NCI-H1417 treated with DMSO at 0.1 percent for 48 hours (cell line): ENCODE measurements around the gene CSNK1E.

Experiments
- DNase-seq: peaks from one replicate; lab custom pipeline; 2025; lab: John Stamatoyannopoulos, UW

CSNK1E gene

DNA sequence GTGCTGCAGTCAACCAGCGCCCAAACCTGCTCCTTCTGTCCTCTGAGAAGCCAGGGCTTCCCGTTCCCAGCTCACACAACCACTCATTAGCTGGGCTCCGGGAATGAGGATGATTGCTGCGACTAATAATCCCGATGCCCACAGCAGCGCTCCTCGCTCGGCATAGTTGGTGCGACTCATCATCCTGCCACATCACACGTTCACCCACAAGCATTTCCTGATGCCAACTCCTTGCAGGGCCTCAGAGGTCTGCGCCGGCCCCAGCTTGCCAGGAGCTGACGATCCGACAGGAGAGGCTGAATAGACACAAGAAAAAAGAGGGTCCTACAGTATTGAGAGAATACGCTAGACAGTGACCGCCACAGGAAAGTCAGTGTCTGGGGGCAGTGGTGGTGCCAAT, 10.6 kb upstream of the CSNK1E start:
- no peak for DNase-seq

DNA sequence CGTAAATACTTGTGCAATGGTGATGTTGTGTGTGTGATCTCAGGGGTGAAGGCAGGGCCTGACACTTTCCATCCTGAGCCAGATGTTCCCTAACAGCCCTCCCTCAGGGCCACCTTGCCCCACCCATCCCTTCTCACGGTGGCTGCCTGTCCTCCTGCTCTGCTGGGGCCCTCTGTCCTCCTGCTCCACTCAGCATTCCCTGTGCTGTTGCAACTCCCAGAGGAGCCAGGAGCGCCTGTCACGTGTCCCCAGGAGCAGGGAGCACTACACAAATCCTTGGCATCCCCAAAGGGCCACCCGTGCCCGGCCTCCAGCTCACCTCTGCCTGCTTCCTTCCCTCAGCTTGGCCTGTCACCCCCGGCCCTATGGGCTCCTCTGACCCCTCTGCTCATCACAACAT, 10.2 kb upstream of the CSNK1E start:
- no peak for DNase-seq

DNA sequence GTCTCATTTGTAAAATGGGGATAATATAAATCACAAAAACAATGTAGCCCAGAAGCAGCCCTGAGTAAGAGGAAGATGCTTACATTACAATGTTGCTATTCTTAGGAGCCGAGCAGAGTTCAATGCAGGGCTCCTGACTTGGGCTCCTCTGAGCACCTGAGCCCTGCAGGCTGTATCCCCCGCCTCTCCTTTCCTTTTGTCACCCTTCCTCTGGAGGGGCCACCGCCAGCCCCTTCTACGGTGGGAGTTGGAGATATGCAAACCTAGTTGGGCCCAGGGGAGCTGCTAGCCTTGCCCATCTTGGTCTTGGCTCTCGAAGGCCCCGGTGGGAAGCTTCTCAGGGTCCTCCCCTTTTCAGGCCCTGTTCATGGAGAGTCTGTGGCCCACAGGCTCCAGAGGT, 8.4 kb upstream of the CSNK1E start:
- DNase-seq, result no peak

- no peak for DNase-seq
Measured at GRCh38 chr22:38320605-38321402, 3.6 kb upstream of the CSNK1E start.

DNA sequence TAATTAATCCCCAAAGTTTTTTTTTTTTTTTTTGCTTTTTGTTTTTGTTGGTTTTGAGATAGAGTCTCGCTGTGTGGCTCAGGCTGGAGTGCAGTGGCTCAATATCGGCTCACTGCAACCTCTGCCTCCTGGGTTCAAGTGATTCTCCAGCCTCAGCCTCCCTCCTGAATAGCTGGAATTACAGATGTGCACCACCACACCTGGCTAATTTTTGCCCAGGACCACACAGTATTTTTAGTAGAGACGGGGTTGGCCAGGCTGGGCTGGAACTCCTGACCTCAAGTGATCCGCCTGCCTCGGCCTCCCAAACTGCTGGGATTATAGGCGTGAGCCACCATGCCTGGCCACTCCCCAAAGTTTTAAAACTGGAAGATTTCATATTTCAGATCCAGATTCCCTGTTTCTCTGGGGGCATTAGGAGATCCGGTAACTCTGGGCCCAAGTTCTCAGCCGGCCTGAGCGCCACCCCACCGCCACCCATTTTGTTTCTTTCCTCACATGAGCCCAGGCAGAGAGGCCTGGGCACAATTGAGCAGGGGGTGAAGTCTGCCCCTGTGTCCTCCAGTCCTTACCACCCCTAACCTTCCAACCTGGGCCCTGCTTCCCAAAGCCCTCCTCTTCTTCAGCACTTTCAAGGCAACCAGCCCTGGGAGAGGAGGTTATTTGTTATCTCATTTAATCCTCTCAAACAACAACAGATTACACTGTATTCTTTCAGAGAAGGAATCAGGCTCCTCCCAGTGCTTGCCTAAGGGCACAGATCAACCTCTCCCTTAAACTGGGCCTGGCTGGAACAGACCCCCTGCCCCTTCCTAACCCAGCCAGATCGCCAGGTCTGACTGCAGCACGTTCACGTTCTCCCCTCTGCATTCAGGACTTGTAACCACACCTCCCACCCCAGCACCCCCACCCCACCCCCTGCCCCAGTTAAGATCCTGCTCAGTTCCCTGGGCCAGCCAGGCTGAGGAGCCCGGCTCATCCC, 1.9 kb upstream of the CSNK1E start:
- no peak for DNase-seq

DNA sequence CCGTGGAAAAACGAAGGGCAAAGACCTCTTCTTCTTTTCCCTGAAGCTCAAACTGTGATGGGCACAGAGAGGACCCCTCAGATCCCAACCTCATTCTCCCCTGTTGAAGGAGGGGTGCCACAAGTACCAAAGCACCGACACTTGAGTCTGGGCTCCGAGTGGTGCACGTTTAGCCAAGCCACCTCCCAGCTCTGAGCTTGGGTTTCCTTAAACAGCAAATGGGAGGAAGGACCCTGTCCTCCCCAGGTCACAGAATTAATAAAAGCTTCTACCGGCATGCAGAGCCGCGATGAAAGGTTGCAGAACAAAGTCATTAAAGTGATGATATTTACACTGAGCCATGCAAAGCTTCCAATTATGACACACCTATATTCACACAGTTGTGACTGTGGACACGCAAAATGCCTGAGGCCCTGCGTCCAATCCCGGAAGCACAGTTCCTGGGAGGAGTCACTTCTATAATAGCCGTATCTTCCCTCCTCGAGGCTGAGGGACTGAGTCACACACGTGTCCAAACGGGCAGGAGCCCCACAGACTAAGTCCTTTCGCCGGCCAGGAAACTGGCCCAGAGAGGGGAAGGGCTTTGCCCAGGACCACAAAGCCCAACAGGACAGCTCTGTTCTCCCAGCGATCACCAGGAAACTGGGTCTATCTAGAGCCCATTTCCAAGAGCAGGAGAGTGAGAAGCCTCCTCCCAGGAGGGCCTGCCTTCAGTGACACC, 922 bp upstream of the CSNK1E start:
- no peak for DNase-seq

DNA sequence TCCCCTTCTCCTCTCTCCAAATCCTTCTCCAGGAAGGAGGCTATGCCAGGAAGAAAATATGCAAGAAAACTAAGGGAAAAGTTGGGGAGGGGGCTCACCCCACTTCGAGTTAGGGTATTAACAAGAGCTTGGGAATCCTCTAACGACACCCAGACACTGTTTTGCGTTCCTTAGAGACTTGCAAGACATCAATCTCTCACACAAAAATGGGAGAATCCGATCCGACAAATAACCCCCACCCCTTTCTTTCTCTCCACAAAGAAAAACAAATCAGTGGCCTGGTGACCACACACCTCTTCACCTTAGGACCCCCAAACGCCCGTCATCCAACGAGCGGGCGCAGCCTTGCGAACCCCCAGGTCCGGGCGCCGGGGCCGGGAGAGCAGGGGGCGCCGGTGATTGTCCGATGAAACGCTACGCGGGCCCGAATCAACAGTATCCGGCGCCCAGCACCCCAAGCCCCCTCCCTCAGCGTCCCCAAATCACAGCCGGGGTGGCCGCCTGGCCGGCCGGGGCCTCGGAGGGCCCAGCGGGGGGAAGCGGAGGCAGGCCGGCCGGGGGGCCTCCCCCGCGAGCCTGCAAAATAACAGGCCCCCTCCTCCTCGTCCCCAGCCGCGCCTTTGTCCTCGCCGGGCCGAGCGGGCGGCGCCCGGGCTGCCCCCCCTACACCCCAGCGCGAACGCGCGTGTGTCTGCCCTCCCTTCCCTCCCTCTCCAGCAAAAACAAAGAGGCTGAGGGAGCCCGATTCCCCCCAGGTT, 690 bp downstream of the CSNK1E start:
- no peak for DNase-seq

DNA sequence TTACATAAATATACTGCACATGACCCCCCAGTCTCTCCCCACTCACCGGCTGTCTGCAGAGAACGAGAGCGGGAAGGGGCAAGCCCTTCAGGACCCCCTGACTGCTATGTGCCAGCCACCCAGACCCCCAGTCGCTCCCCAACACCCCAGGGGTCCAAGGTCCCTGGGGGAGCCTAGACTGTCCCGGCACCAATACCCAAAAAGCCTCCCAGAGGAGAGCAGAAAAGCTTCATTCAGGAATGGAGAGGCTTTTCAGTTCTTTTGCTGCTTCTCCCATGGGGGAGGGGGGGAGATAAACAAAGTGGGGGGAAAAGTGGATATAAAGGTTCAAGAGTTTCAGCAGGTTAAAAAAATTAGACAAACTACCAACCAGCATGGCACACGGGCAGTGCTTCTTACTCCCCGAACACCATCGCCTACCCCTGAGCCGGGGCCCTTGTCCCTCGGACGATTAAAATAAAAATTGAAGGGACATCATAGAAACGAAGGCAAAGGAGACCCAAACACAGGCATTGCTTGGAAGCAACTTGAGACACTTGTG, 1.3 kb downstream of the CSNK1E start:
- no peak for DNase-seq

GRCh38 chr22:38314933-38315822, 2.1 kb downstream of the CSNK1E start:
- no peak for DNase-seq

- DNase-seq, result no peak
Measured at GRCh38 chr22:38314051-38314932, 2.9 kb downstream of the CSNK1E start.

- no peak for DNase-seq
Measured at GRCh38 chr22:38313384-38313955, 3.8 kb downstream of the CSNK1E start.

DNA sequence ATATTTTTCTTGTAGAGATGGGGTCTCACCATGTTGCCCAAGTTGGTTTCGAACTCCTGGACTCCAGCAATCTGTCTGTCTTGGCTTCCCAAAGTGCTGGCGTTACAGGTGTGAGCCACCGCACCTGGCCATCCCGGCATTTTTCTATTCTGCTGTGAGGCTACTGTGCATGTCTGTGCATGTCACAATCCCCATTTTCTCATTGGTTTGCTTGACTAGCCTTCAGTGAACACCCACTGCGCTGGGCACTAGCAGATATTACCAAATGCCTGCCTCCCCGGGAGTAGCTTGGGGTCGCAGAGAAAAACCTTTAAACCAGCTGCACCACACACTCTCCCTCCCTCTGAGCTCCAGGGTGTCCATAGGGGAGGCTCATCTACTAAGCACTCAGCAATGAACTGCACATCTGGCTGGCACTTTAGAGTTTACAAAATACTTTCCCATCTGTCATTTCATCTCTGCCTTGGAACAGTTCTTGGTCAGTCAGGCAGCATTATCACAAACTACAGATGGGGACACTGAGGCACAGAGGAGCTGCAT, 4.9 kb downstream of the CSNK1E start:
- no peak for DNase-seq

DNA sequence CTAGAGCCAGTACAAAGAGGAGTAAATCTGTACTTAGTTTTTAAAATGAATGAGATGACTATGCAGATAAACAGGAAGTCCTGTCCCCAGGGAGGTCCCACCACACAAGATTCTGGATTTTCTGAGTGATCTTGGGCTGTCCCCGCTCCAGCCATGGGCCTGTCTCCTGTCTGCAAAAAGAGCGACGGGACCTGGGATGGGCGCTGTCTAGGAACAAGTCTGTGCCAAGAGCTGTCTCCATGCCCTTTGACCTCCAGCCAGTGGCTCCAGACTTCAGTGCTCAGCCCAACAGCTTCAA, 6.0 kb downstream of the CSNK1E start:
- DNase-seq, result no peak

DNA sequence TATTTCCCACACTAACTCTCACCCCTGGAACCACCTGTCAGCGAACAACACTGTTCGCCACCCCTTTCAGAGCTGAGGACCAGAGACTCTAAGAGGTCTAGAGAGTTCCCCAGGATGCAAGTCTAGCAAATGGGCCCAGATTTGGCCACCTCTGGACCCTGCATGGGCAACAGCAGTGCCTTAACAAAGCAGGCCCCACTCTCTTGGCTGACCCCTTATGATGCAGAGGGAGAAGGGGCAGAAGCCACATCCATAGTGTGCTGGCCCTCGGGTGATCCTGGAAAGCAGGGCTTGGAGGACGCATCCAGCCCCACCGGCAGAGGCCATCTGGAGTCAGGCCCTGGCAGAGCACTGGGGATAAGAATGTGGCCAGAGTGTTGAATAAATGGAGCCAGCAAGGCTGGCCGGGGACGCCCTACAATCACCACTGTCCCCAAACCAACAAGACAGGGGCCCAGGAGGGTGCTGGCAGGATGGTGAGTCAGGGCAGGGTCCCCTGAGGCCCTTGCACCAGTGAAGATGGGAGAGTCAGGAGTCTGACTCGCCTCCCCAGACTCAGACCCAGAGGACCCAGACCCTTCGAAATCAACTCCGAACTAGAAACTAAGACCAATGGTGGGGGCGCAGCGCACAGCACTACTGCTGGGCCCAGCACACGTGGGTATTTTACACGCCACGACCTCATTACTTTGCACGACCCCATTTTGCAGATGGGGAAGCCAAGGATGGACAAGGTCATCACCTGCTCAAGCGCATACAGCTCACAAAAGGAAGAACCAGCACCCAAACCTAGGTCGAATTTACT, 6.5 kb downstream of the CSNK1E start:
- DNase-seq, result no peak

DNA sequence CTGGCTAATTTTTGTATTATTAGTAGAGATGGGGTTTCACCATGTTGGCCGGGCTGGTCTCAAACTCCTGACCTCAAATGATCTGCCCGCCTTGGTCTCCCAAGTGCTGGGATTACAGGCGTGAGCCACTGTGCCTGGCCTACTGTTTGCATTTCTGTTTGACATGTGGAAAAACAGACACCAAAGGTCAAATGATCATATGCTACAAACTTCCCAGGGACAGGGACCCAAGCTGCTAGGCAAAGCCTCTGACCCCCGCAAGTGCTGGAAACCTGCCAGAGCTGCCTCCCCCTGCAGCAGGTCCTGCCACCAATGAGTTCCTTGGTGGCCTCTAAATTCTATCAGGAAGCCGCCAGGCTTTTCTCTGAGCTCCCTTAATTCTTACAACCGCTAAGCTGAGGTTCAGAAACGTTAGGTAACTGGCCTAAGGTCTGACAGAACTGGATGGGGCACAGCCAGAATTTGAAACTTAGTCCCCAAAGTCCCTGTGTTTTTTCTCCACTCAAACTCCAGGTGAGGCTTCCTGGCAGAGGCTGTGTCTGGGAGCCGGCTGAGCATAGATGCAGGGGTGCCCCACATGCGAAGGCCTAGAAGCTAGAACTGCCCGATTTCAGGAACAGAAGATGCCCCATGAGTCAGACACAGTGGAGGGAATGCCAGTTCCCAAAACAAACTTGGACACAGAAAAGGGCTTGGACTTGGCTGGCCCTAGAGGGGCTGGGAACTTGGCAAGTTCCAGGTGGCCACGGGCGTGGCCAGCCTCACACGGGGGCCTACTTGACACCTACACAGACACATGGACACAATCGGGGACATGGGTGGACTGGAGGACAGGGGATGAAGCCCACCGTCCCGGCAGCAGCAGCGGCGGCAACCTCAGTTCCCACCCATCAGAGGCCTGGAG, 7.4 kb downstream of the CSNK1E start:
- no peak for DNase-seq

GRCh38 chr22:38308791-38309498, 8.3 kb downstream of the CSNK1E start:
- no peak for DNase-seq
